Peyer's patch (tissue), 4 donors: ENCODE measurements around the gene LCLAT1.

Experiments
- POLR2A ChIP-seq, 2 donors: fragments of 450-650 bp; IDR thresholded peaks; one replicate each; pipeline ENCODE4 v1.5.1; 2017; ENCODE audit warnings: antibody characterized with exemption in 2 of 2, mild to moderate bottlenecking in 2 of 2, moderate library complexity in 2 of 2
- TF ChIP-seq, protein P1 (sequence below), 6 experiments: fragments of 450-650 bp in 4 of 6; fragments of 200-600 bp in 2 of 6; sonication (generic) in 1 of 6; IDR thresholded peaks; one replicate each; pipeline ENCODE4 v1.5.1; 2017 to 2019; ENCODE audit warnings: antibody characterized with exemption in 6 of 6, mild to moderate bottlenecking in 3 of 6, moderate library complexity in 1 of 6

DNA sequence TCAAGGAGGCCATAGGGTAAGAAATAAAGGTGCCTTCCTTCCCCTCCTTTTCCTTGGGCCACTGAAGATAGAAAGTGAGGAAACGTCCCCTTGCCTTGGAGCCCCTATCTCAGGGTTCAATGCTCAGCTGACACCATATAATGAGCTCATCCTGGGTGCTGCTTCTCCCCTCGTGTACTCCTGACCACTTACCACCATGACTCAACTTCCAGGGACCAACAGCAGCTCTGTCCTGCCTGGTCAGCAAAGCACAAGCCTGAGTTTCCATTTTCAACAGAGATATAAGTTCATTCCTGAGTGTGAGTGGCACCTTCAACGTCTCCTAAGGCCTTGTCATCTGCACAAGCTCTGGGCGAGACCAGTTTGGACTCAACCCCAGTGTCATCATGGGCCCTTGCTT is 209.0 kb downstream of the LCLAT1 start:
- TF ChIP-seq POLR2A (IDR thresholded peaks at IDR 0.05) = no peak
- TF ChIP-seq, protein P1, sequence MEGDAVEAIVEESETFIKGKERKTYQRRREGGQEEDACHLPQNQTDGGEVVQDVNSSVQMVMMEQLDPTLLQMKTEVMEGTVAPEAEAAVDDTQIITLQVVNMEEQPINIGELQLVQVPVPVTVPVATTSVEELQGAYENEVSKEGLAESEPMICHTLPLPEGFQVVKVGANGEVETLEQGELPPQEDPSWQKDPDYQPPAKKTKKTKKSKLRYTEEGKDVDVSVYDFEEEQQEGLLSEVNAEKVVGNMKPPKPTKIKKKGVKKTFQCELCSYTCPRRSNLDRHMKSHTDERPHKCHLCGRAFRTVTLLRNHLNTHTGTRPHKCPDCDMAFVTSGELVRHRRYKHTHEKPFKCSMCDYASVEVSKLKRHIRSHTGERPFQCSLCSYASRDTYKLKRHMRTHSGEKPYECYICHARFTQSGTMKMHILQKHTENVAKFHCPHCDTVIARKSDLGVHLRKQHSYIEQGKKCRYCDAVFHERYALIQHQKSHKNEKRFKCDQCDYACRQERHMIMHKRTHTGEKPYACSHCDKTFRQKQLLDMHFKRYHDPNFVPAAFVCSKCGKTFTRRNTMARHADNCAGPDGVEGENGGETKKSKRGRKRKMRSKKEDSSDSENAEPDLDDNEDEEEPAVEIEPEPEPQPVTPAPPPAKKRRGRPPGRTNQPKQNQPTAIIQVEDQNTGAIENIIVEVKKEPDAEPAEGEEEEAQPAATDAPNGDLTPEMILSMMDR (IDR thresholded peaks at IDR 0.05) = no peak
